ENCODE measurements around the gene TUBA3E.
A peak's percentile ranks its signal among the peaks of the same experiment; 100 is the strongest.
"Not testable (repeated sequence)": the region's sequence is repeated elsewhere in the genome, so short reads cannot be mapped to it uniquely, and the experiment has no call there.

TUBA3E gene

GRCh38 chr2:130169896-130170295 lies 28.3 kb downstream of the TUBA3E start:
- Histone ChIP-seq H3K27me3 (ENCODE audit: insufficient read depth, insufficient read length) (no peaks in the 10 kb centered on the region), H3K9me3 (ENCODE audit: insufficient read depth, low read length) (no peaks in the 10 kb centered on the region), H3K9ac (ENCODE audit: insufficient read length, low read depth) (no peak overlapping the region), H3K36me3 (ENCODE audit: insufficient read depth, insufficient read length, low read length) (peaks cover 95% of the 10 kb centered on the region), H3K4me3 (ENCODE audit: insufficient read length, low read depth) (no peak overlapping the region), H3K4me1 (ENCODE audit: insufficient read depth, insufficient read length) (no peaks in the 10 kb centered on the region)
- DNase-seq (ENCODE audit: low read depth, low spot score): no peak
- no peak for TF ChIP-seq ZNF274 (IDR thresholded peaks at IDR 0.05; ENCODE audit: low read depth, low read length)
- TF ChIP-seq SUZ12 (IDR thresholded peaks at IDR 0.05; ENCODE audit: extremely low read depth, insufficient read depth, insufficient read length): no peak
- no peak for TF ChIP-seq YY1 (IDR thresholded peaks at IDR 0.05; ENCODE audit: insufficient read depth, insufficient read length)

GRCh38 chr2:130169163-130169562 lies 29.1 kb downstream of the TUBA3E start:
- H3K9ac ChIP-seq (ENCODE audit: insufficient read length, low read depth); DNase-seq (ENCODE audit: low read depth, low spot score); H3K27me3 ChIP-seq (ENCODE audit: insufficient read depth, insufficient read length); H3K9me3 ChIP-seq (ENCODE audit: insufficient read depth, low read length); H3K4me1 ChIP-seq (ENCODE audit: insufficient read depth, insufficient read length); H3K4me3 ChIP-seq (ENCODE audit: insufficient read length, low read depth): not testable (repeated sequence)
- H3K36me3 ChIP-seq (ENCODE audit: insufficient read depth, insufficient read length, low read length): peaks cover 94% of the 10 kb centered on the region

GRCh38 chr2:130166611-130167010 lies 31.6 kb downstream of the TUBA3E start:
- not testable (repeated sequence) for H3K27me3 ChIP-seq (ENCODE audit: insufficient read depth, insufficient read length); H3K9ac ChIP-seq (ENCODE audit: insufficient read length, low read depth); H3K4me1 ChIP-seq (ENCODE audit: insufficient read depth, insufficient read length); DNase-seq (ENCODE audit: low read depth, low spot score); H3K4me3 ChIP-seq (ENCODE audit: insufficient read length, low read depth); H3K9me3 ChIP-seq (ENCODE audit: insufficient read depth, low read length)
- H3K36me3 ChIP-seq (ENCODE audit: insufficient read depth, insufficient read length, low read length): peaks cover 86% of the 10 kb centered on the region

- TF ChIP-seq ZNF274 (IDR thresholded peaks at IDR 0.05; ENCODE audit: low read depth, low read length) (no peak), YY1 (IDR thresholded peaks at IDR 0.05; ENCODE audit: insufficient read depth, insufficient read length) (no peak), SUZ12 (IDR thresholded peaks at IDR 0.05; ENCODE audit: extremely low read depth, insufficient read depth, insufficient read length) (no peak)
- no peak for DNase-seq (ENCODE audit: low read depth, low spot score)
- no peaks in the 10 kb centered on the region for H3K4me1 ChIP-seq (ENCODE audit: insufficient read depth, insufficient read length)
- peaks cover 80% of the 10 kb centered on the region for H3K36me3 ChIP-seq (ENCODE audit: insufficient read depth, insufficient read length, low read length)
- no peak overlapping the region for H3K4me3 ChIP-seq (ENCODE audit: insufficient read length, low read depth)
- H3K9me3 ChIP-seq (ENCODE audit: insufficient read depth, low read length): no peaks in the 10 kb centered on the region
- no peaks in the 10 kb centered on the region for H3K27me3 ChIP-seq (ENCODE audit: insufficient read depth, insufficient read length)
- H3K9ac ChIP-seq (ENCODE audit: insufficient read length, low read depth): no peak overlapping the region
Measured at GRCh38 chr2:130165293-130166016, 32.8 kb downstream of the TUBA3E start.

- no peak overlapping the region for H3K4me3 ChIP-seq (ENCODE audit: insufficient read length, low read depth)
- H3K9ac ChIP-seq (ENCODE audit: insufficient read length, low read depth): no peak overlapping the region
- peaks cover 75% of the 10 kb centered on the region for H3K36me3 ChIP-seq (ENCODE audit: insufficient read depth, insufficient read length, low read length)
- H3K27me3 ChIP-seq (ENCODE audit: insufficient read depth, insufficient read length): no peaks in the 10 kb centered on the region
- TF ChIP-seq SUZ12 (IDR thresholded peaks at IDR 0.05; ENCODE audit: extremely low read depth, insufficient read depth, insufficient read length) (no peak), YY1 (IDR thresholded peaks at IDR 0.05; ENCODE audit: insufficient read depth, insufficient read length) (no peak), ZNF274 (IDR thresholded peaks at IDR 0.05; ENCODE audit: low read depth, low read length) (no peak)
- no peaks in the 10 kb centered on the region for H3K9me3 ChIP-seq (ENCODE audit: insufficient read depth, low read length)
- no peaks in the 10 kb centered on the region for H3K4me1 ChIP-seq (ENCODE audit: insufficient read depth, insufficient read length)
- no peak for DNase-seq (ENCODE audit: low read depth, low spot score)
Measured at GRCh38 chr2:130162968-130163367, 35.3 kb downstream of the TUBA3E start.

GRCh38 chr2:130162486-130162885 lies 35.8 kb downstream of the TUBA3E start:
- not testable (repeated sequence) for DNase-seq (ENCODE audit: low read depth, low spot score); H3K9ac ChIP-seq (ENCODE audit: insufficient read length, low read depth); H3K4me3 ChIP-seq (ENCODE audit: insufficient read length, low read depth); H3K9me3 ChIP-seq (ENCODE audit: insufficient read depth, low read length); H3K27me3 ChIP-seq (ENCODE audit: insufficient read depth, insufficient read length); H3K4me1 ChIP-seq (ENCODE audit: insufficient read depth, insufficient read length)
- peaks cover 72% of the 10 kb centered on the region for H3K36me3 ChIP-seq (ENCODE audit: insufficient read depth, insufficient read length, low read length)

GRCh38 chr2:130160838-130161705 lies 37.2 kb downstream of the TUBA3E start:
- H3K9ac ChIP-seq (ENCODE audit: insufficient read length, low read depth): peak overlapping the region; percentile 26
- peaks cover 71% of the 10 kb centered on the region for H3K36me3 ChIP-seq (ENCODE audit: insufficient read depth, insufficient read length, low read length)
- H3K4me1 ChIP-seq (ENCODE audit: insufficient read depth, insufficient read length); DNase-seq (ENCODE audit: low read depth, low spot score); H3K27me3 ChIP-seq (ENCODE audit: insufficient read depth, insufficient read length); H3K9me3 ChIP-seq (ENCODE audit: insufficient read depth, low read length); H3K4me3 ChIP-seq (ENCODE audit: insufficient read length, low read depth): not testable (repeated sequence)

GRCh38 chr2:130160131-130160530 lies 38.1 kb downstream of the TUBA3E start:
- no peak for DNase-seq (ENCODE audit: low read depth, low spot score)
- no peaks in the 10 kb centered on the region for H3K9me3 ChIP-seq (ENCODE audit: insufficient read depth, low read length)
- peaks cover 71% of the 10 kb centered on the region for H3K36me3 ChIP-seq (ENCODE audit: insufficient read depth, insufficient read length, low read length)
- H3K27me3 ChIP-seq (ENCODE audit: insufficient read depth, insufficient read length): no peaks in the 10 kb centered on the region
- no peak overlapping the region for H3K9ac ChIP-seq (ENCODE audit: insufficient read length, low read depth)
- H3K4me1 ChIP-seq (ENCODE audit: insufficient read depth, insufficient read length): peaks cover 2% of the 10 kb centered on the region
- TF ChIP-seq ZNF274 (IDR thresholded peaks at IDR 0.05; ENCODE audit: low read depth, low read length) (no peak), YY1 (IDR thresholded peaks at IDR 0.05; ENCODE audit: insufficient read depth, insufficient read length) (no peak), SUZ12 (IDR thresholded peaks at IDR 0.05; ENCODE audit: extremely low read depth, insufficient read depth, insufficient read length) (no peak)
- H3K4me3 ChIP-seq (ENCODE audit: insufficient read length, low read depth): no peak overlapping the region

GRCh38 chr2:130159376-130159775 lies 38.9 kb downstream of the TUBA3E start:
- not testable (repeated sequence) for H3K4me1 ChIP-seq (ENCODE audit: insufficient read depth, insufficient read length); H3K9ac ChIP-seq (ENCODE audit: insufficient read length, low read depth); H3K4me3 ChIP-seq (ENCODE audit: insufficient read length, low read depth); H3K9me3 ChIP-seq (ENCODE audit: insufficient read depth, low read length); H3K27me3 ChIP-seq (ENCODE audit: insufficient read depth, insufficient read length); DNase-seq (ENCODE audit: low read depth, low spot score)
- H3K36me3 ChIP-seq (ENCODE audit: insufficient read depth, insufficient read length, low read length): peaks cover 73% of the 10 kb centered on the region
